ENCODE measurements around the gene LYVE1.

- no peak for TF ChIP-seq EZH2 (optimal IDR thresholded peaks at IDR 0.05; ENCODE audit: low read depth, low read length)
- no peak for TF ChIP-seq CTCF (IDR thresholded peaks at IDR 0.05; ENCODE audit: low read length)
- TF ChIP-seq EZH2phosphoT487 (IDR thresholded peaks at IDR 0.05; ENCODE audit: low read length), result no peak
Measured at GRCh38 chr11:10617551-10617950, 49.1 kb upstream of the LYVE1 start.

All from MM.1S (cell line).